Measurements from ENCODE around the gene MYO3A. TPM values are rescaled to one million over a fixed set of nuclear protein-coding genes. Genes with fewer than 3 reads are reported as not detected.

MYO3A gene
- total and polyA plus RNA-seq, 2 of the 4 experiments (the other 2 are of a cell fraction): not detected

- no peak overlapping the region for H2BK5ac ChIP-seq (ENCODE audit: low read depth, low read length, poor library complexity, severe bottlenecking)
- H3K23ac ChIP-seq (ENCODE audit: low read depth, low read length): no peak overlapping the region
- TF ChIP-seq CHD1 (IDR thresholded peaks at IDR 0.05; ENCODE audit: low read depth, low read length) (no peak), SMC3 (IDR thresholded peaks at IDR 0.05; ENCODE audit: low read depth, low read length) (no peak), CTCF (conservative IDR thresholded peaks at IDR 0.05; ENCODE audit: low read depth, low read length) (no peak), MXI1 (IDR thresholded peaks at IDR 0.05; ENCODE audit: borderline replicate concordance, low read depth, low read length) (no peak)
- H2BK20ac ChIP-seq (ENCODE audit: low read depth, low read length): no peak overlapping the region
- no CpG with 5 or more reads among the region's 2 CpGs for WGBS, 2 experiments (ENCODE audit: extremely low coverage in 2 of 2, insufficient read length in 1 of 2)
- H3K56ac ChIP-seq (ENCODE audit: extremely low read depth, insufficient read depth, low read length): no peak overlapping the region
- no peak overlapping the region for H4K91ac ChIP-seq (ENCODE audit: insufficient read depth, low read depth, low read length)
- ATAC-seq (ENCODE audit: low read depth) (no peak), DNase-seq (no peak)
- H3K4ac ChIP-seq (ENCODE audit: low read depth, low read length): no peak overlapping the region
- CTCF ChIA-PET: no interaction called here
- dilution Hi-C loops (cut with HindIII; ENCODE audit: low sequenced_read_pairs, unreplicated experiment) (no loop called here), in situ Hi-C loops (cut with MboI; ENCODE audit: low sequenced_read_pairs) (no loop called here), intact Hi-C loops (cut with micrococcal nuclease) (no loop called here)
- H2AK5ac ChIP-seq (ENCODE audit: low read depth, low read length): no peak overlapping the region
- POLR2A ChIA-PET (ENCODE audit: unreplicated experiment): no interaction called here
- H3K9ac ChIP-seq (ENCODE audit: low read depth, low read length): no peak overlapping the region
- H3K27me3 ChIP-seq (ENCODE audit: control insufficient read depth, insufficient read depth, low read length): no peaks in the 10 kb centered on the region
- no TSS peak for BruUV-seq (replicated peaks)
- no peak overlapping the region for H2AK9ac ChIP-seq (replicated peaks; ENCODE audit: low read depth, low read length, poor library complexity)
- H3K27ac ChIP-seq (ENCODE audit: insufficient read depth, low read length): no peak overlapping the region
- H3K18ac ChIP-seq (ENCODE audit: low read depth, low read length): no peak overlapping the region
- H4K20me1 ChIP-seq (ENCODE audit: insufficient read depth, low read length): no peaks in the 10 kb centered on the region
- no peak overlapping the region for H3K4me2 ChIP-seq (ENCODE audit: low read depth, low read length)
- no peaks in the 10 kb centered on the region for H3K9me1 ChIP-seq (ENCODE audit: insufficient read depth, low read length)
- H2BK15ac ChIP-seq (ENCODE audit: low read depth, low read length): no peak overlapping the region
- no peak overlapping the region for H2BK120ac ChIP-seq (ENCODE audit: low read depth, low read length)
- no peak overlapping the region for H3K4me3 ChIP-seq (ENCODE audit: insufficient read depth, low read depth, low read length)
- H4K8ac ChIP-seq (ENCODE audit: low read depth in 2 of 2, low read length in 2 of 2): no peak overlapping the region
- no peaks in the 10 kb centered on the region for H3K36me3 ChIP-seq (ENCODE audit: control insufficient read depth, insufficient read depth, low read length)
- peaks cover 15% of the 10 kb centered on the region for H3K9me3 ChIP-seq (ENCODE audit: control insufficient read depth, insufficient read depth, low read length)
- no peak overlapping the region for H3K14ac ChIP-seq (replicated peaks; ENCODE audit: low read depth, low read length)
- H3K79me1 ChIP-seq (ENCODE audit: low read depth in 1 of 2, low read length in 2 of 2): no peaks in the 10 kb centered on the region
- H4K5ac ChIP-seq (ENCODE audit: low read depth, low read length): no peak overlapping the region
- H2AFZ ChIP-seq (replicated peaks; ENCODE audit: low read length, poor library complexity): no peak overlapping the region
- no peaks in the 10 kb centered on the region for H3K4me1 ChIP-seq (ENCODE audit: control insufficient read depth, insufficient read depth, low read length)
These were observed 109.4 kb downstream of the MYO3A start for GRCh38 chr10:26043469-26043868.
